ENCODE data around the gene NRXN3. TPM values are rescaled to one million over a fixed set of nuclear protein-coding genes. Genes with fewer than 3 reads are reported as not detected.

Gene NRXN3
- total and polyA plus RNA-seq, 8 donors, result 0.53 to 2.5 (median 1.5) TPM

GRCh38 chr14:79820866-79821535, 1650.8 kb downstream of the NRXN3 start:
- intact Hi-C loops (cut with DNase I), result no loop called here
- Histone ChIP-seq H3K4me1 (no peaks in the 10 kb centered on the region), H3K36me3 (no peaks in the 10 kb centered on the region), H3K9me3 (no peaks in the 10 kb centered on the region), H3K27me3 (no peaks in the 10 kb centered on the region), H3K27ac (no peak overlapping the region), H3K4me3 (no peak overlapping the region)
- ATAC-seq (no peak), FAIRE-seq (no peak), DNase-seq (no peak)
- WGBS, 2 donors, result 74 to 77% methylated on average over 1 of the region's 1 CpG
- no peak for TF ChIP-seq CTCF (IDR thresholded peaks at IDR 0.05)

- no peak for TF ChIP-seq CTCF (IDR thresholded peaks at IDR 0.05)
- WGBS, 2 donors, result 61 to 65% methylated on average over 2 of the region's 2 CpGs
- Histone ChIP-seq H3K27ac (no peak overlapping the region), H3K9me3 (no peaks in the 10 kb centered on the region), H3K27me3 (no peaks in the 10 kb centered on the region), H3K36me3 (no peaks in the 10 kb centered on the region), H3K4me3 (no peak overlapping the region), H3K4me1 (no peaks in the 10 kb centered on the region)
- DNase-seq (no peak), ATAC-seq (no peak), FAIRE-seq (no peak)
- intact Hi-C loops (cut with DNase I), result no loop called here
Measured at GRCh38 chr14:79822034-79822433, 1651.9 kb downstream of the NRXN3 start.

- FAIRE-seq (no peak), ATAC-seq (peak in 3 of 4 donors; percentile 59 to 86 (median 68)), DNase-seq (peak in 2 of 6 donors; percentile 7 to 13)
- no peak overlapping the region for H3K4me3 ChIP-seq
- 20% methylated on average over 6 of the region's 6 CpGs for WGBS, 2 donors
- no peaks in the 10 kb centered on the region for H3K36me3 ChIP-seq
- H3K9me3 ChIP-seq, result no peaks in the 10 kb centered on the region
- no peaks in the 10 kb centered on the region for H3K4me1 ChIP-seq
- intact Hi-C loops (cut with DNase I), result no loop called here
- H3K27ac ChIP-seq, result peak overlapping the region in 2 of 4 donors; percentile 29 to 41
- no peaks in the 10 kb centered on the region for H3K27me3 ChIP-seq
- TF ChIP-seq CTCF (IDR thresholded peaks at IDR 0.05), result no peak
Measured at GRCh38 chr14:79825046-79825521, 1654.9 kb downstream of the NRXN3 start.

- intact Hi-C loops (cut with DNase I), result no loop called here
- WGBS, 2 donors, result 76 to 91% methylated on average over 2 of the region's 2 CpGs
- DNase-seq (no peak), FAIRE-seq (no peak), ATAC-seq (no peak)
- no peak for TF ChIP-seq CTCF (IDR thresholded peaks at IDR 0.05)
- H3K27me3 ChIP-seq, result no peaks in the 10 kb centered on the region
- H3K4me3 ChIP-seq, result no peak overlapping the region
- H3K36me3 ChIP-seq, result no peaks in the 10 kb centered on the region
- no peaks in the 10 kb centered on the region for H3K4me1 ChIP-seq
- H3K27ac ChIP-seq, result no peak overlapping the region
- H3K9me3 ChIP-seq, result no peaks in the 10 kb centered on the region
Measured at GRCh38 chr14:79826362-79826761, 1656.2 kb downstream of the NRXN3 start.

- H3K4me3 ChIP-seq, result no peak overlapping the region
- TF ChIP-seq CTCF (IDR thresholded peaks at IDR 0.05), result no peak
- WGBS, 2 donors, result 79 to 89% methylated on average over 3 of the region's 3 CpGs
- no peak for FAIRE-seq
- no peaks in the 10 kb centered on the region for H3K4me1 ChIP-seq
- ATAC-seq, result no peak
- H3K27ac ChIP-seq, result no peak overlapping the region
- intact Hi-C loops (cut with DNase I), result no loop called here
- no peaks in the 10 kb centered on the region for H3K27me3 ChIP-seq
- H3K36me3 ChIP-seq, result no peaks in the 10 kb centered on the region
- no peak for DNase-seq
- no peaks in the 10 kb centered on the region for H3K9me3 ChIP-seq
Measured at GRCh38 chr14:79829405-79830166, 1659.4 kb downstream of the NRXN3 start.

Data from pancreas (tissue), 10 donors.